Stomach (tissue), 9 donors: ENCODE data around the gene MACO1. TPM values are rescaled to one million over a fixed set of nuclear protein-coding genes. Genes with fewer than 3 reads are reported as not detected.

Experiments
- DNase-seq, 2 donors: peaks; one replicate each; pipeline versions ENCODE4 v3.0.0 to v3.0.0-alpha.2; 2013 to 2019
- H3K27ac ChIP-seq, 5 donors: fragments of 200-600 bp in 4 of 5; sonication (generic) in 4 of 5; one replicate each; pipeline ENCODE4 v1.5.1; 2013 to 2019; ENCODE audit warnings: mild to moderate bottlenecking in 1 of 5, moderate library complexity in 1 of 5
- H3K27me3 ChIP-seq, 3 donors: fragments of 200-600 bp; sonication (generic); one replicate each; pipeline ENCODE4 v1.5.1; 2017 to 2019; ENCODE audit warnings: mixed run types in 1 of 3
- H3K36me3 ChIP-seq, 4 donors: fragments of 200-600 bp; sonication (generic); 1 replicate in 3 of 4; 2 replicates in 1 of 4; pipeline ENCODE4 v1.5.1; 2016 to 2019
- H3K4me1 ChIP-seq, 4 donors: fragments of 200-600 bp; sonication (generic); one replicate each; pipeline ENCODE4 v1.5.1; 2016 to 2019
- H3K4me3 ChIP-seq, 4 donors: fragments of 200-600 bp; sonication (generic) in 3 of 4; one replicate each; pipeline ENCODE4 v1.5.1; 2016 to 2019; ENCODE audit warnings: mild to moderate bottlenecking in 1 of 4
- H3K9me3 ChIP-seq, 4 donors: fragments of 200-600 bp; sonication (generic); one replicate each; pipeline ENCODE4 v1.5.1; 2016 to 2019
- CTCF ChIP-seq, 7 experiments: fragments of 450-650 bp in 4 of 7; fragments of 200-600 bp in 3 of 7; sonication (generic) in 3 of 7; IDR thresholded peaks; one replicate each; pipeline ENCODE4 v1.5.1; 2016 to 2019; ENCODE audit warnings: antibody characterized with exemption in 7 of 7, control low read depth in 2 of 7, mild to moderate bottlenecking in 1 of 7
- EP300 ChIP-seq: sonication (generic); formaldehyde crosslinking; IDR thresholded peaks from one replicate; pipeline ENCODE4 v1.6.1; 2017; ENCODE audit warnings: antibody characterized with exemption
- POLR2A ChIP-seq, 4 donors: fragments of 450-650 bp; IDR thresholded peaks; one replicate each; pipeline ENCODE4 v1.6.1; 2016; ENCODE audit warnings: antibody characterized with exemption in 4 of 4, control low read depth in 2 of 4, mild to moderate bottlenecking in 1 of 4, moderate library complexity in 1 of 4
- POLR2AphosphoS5 ChIP-seq, 3 donors: sonication (generic); formaldehyde crosslinking; IDR thresholded peaks; one replicate each; pipeline ENCODE4 v1.6.1; 2016; ENCODE audit warnings: antibody characterized with exemption in 3 of 3
- WGBS, 5 donors: extraction: QIAGEN DNeasy Blood & Tissue Kit in 3 of 5; methylation state at CpG; one replicate each; pipeline versions ENCODE4 v1.1.5 to v1.1.7; 2013 to 2018; 5-methylcytosine and 5-hydroxymethylcytosine counted together
- intact Hi-C: fragments of 100-400 bp; cut with DNase I; formaldehyde crosslinking; loops from one replicate; pipeline ENCODE4 v1.15.1; 2023; ENCODE audit warnings: low total_unique reads
- polyA plus RNA-seq, 3 donors: library from polyadenylated mRNA; stranded (reverse); fragments of 200-250 nt; gene quantifications; one replicate each; pipeline ENCODE4 v1.2.3, GENCODE V29; 2013
- total RNA-seq, 5 donors: library from RNA; depleted of rRNA; stranded (reverse); fragments of >200 nt; gene quantifications; one replicate each; pipeline versions ENCODE4 v1.1.0 to v1.2.3, GENCODE V29; 2014 to 2016
- donor health status: healthy with polysubstance abuse.
- donor health status: Bipolar disorder and iron deficiency.
- donor health status: healthy.

The MACO1 gene
- total and polyA plus RNA-seq, 8 donors: 4.9 to 19.8 (median 11.3) TPM

DNA sequence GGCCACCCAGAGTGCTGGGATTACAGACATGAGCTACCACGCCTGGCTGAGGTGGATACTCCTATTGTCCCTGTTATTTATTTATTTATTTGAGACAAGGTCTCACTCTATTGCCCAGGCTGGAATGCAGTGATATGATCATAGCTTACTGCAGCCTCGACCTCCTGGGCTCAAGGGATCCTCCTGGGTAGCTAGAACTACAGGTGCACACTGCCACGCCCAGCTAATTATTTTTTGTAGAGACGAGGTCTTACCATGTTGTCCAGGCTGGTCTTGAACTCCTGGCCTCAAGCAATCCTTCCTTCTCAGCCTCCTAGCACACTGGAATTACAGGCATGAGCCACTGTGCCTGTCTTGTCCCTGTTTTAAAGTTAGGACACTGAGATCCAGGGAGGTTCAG is 117.9 kb downstream of the MACO1 start:
- Histone ChIP-seq H3K9me3 (no peaks in the 10 kb centered on the region), H3K27me3 (no peaks in the 10 kb centered on the region), H3K4me1 (peaks cover 53 to 88% (median 70%) of the 10 kb centered on the region in 4 donors), H3K27ac (peak overlapping the region in 3 of 5 donors; percentile 63 to 81 (median 73)), H3K36me3 (no peaks in the 10 kb centered on the region), H3K4me3 (no peak overlapping the region)
- 66 to 77% (median 73%) methylated on average over 4 of the region's 4 CpGs for WGBS, 5 donors
- TF ChIP-seq POLR2A (IDR thresholded peaks at IDR 0.05) (no peak), EP300 (no peak), CTCF (IDR thresholded peaks at IDR 0.05) (no peak), POLR2AphosphoS5 (IDR thresholded peaks at IDR 0.05) (no peak)
- no peak for DNase-seq
- intact Hi-C loops: no loop called here

GRCh38 chr1:25549273-25550154 is 118.8 kb downstream of the MACO1 start:
- intact Hi-C loops: no loop called here
- WGBS, 5 donors: 36 to 63% (median 39%) methylated on average over 18 to 19 of the region's 19 CpGs
- DNase-seq: peak; percentile 62 to 89
- peaks cover 0 to 2% (median under 1%) of the 10 kb centered on the region in 4 donors for H3K36me3 ChIP-seq
- H3K4me1 ChIP-seq: peaks cover 52 to 89% (median 71%) of the 10 kb centered on the region in 4 donors
- H3K9me3 ChIP-seq: no peaks in the 10 kb centered on the region
- no peaks in the 10 kb centered on the region for H3K27me3 ChIP-seq
- peak in 2 of 3 donors; percentile 4 to 23 for TF ChIP-seq POLR2AphosphoS5 (IDR thresholded peaks at IDR 0.05)
- TF ChIP-seq POLR2A (IDR thresholded peaks at IDR 0.05): no peak
- TF ChIP-seq EP300: no peak
- peak overlapping the region; percentile 30 to 81 (median 63) for H3K27ac ChIP-seq
- no peak overlapping the region for H3K4me3 ChIP-seq

Other genes with a start within 250 kb of the MACO1 start
- gene SYF2, start 198.4 kb upstream of the MACO1 start, total RNA-seq: 10 to 100 TPM; 17.9 to 57.3 (median 29.8) TPM
- 100 to 1,000 TPM in 1 of 3 donors, 10 to 100 TPM in 2; 71.1 to 146 (median 85.2) TPM for gene SYF2, start 198.4 kb upstream of the MACO1 start, polyA plus RNA-seq
- gene RSRP1, start 183.4 kb upstream of the MACO1 start, total RNA-seq: 100 to 1,000 TPM in 4 of 5 donors, 10 to 100 TPM in 1; 95.8 to 476 (median 158) TPM
- gene RSRP1, start 183.4 kb upstream of the MACO1 start, polyA plus RNA-seq: 100 to 1,000 TPM in 1 of 3 donors, 10 to 100 TPM in 2; 12.8 to 211 (median 44.2) TPM
- gene RHD, start 158.4 kb upstream of the MACO1 start, total RNA-seq: under 1 TPM in 1 of 5 donors, not detected in 4; 0.18 TPM
- not detected for gene RHD, start 158.4 kb upstream of the MACO1 start, polyA plus RNA-seq
- gene TMEM50A, start 92.6 kb upstream of the MACO1 start, total RNA-seq: 100 to 1,000 TPM in 1 of 5 donors, 10 to 100 TPM in 4; 27.2 to 115 (median 67.2) TPM
- 10 to 100 TPM; 40.5 to 83.3 (median 43.7) TPM for gene TMEM50A, start 92.6 kb upstream of the MACO1 start, polyA plus RNA-seq
- 1 to 10 TPM in 1 of 5 donors, not detected in 4; 2.9 TPM for gene RHCE, start 10.1 kb upstream of the MACO1 start, total RNA-seq
- gene RHCE, start 10.1 kb upstream of the MACO1 start, polyA plus RNA-seq: under 1 TPM in 1 of 3 donors, not detected in 2; 0.13 TPM
- 10 to 100 TPM in 4 of 5 donors, not detected in 1; 10.6 to 73.7 (median 39.8) TPM for gene LDLRAP1, start 112.7 kb downstream of the MACO1 start, total RNA-seq
- gene LDLRAP1, start 112.7 kb downstream of the MACO1 start, polyA plus RNA-seq: 10 to 100 TPM; 13.3 to 17.6 (median 15.7) TPM
- gene MAN1C1, start 185.9 kb downstream of the MACO1 start, total RNA-seq: 10 to 100 TPM in 1 of 5 donors, 1 to 10 TPM in 4; 4.6 to 33.9 (median 6.4) TPM
- 10 to 100 TPM in 1 of 3 donors, 1 to 10 TPM in 2; 4.3 to 10.0 (median 4.5) TPM for gene MAN1C1, start 185.9 kb downstream of the MACO1 start, polyA plus RNA-seq